ENCODE measurements around the gene MICAL2.

Gene MICAL2

GRCh38 chr11:12215181-12215593 lies 104.8 kb downstream of the MICAL2 start:
- H3K27ac ChIP-seq (ENCODE audit: low read depth, low read length, severe bottlenecking), result no peak overlapping the region
- no peak overlapping the region for H3K4me3 ChIP-seq (ENCODE audit: extremely low read depth, insufficient read depth, low read length, poor library complexity, severe bottlenecking)
- WGBS, 2 experiments (ENCODE audit: insufficient coverage in 2 of 2), result 83 to 95% methylated on average over 7 to 9 of the region's 9 CpGs
- peaks cover 95% of the 10 kb centered on the region for H3K36me3 ChIP-seq (ENCODE audit: control insufficient read depth, insufficient read depth, low read length)
- no peaks in the 10 kb centered on the region for H3K9me3 ChIP-seq (ENCODE audit: control insufficient read depth, low read length)
- H3K4me1 ChIP-seq (ENCODE audit: control insufficient read depth, insufficient read depth, low read length, poor library complexity, severe bottlenecking), result peaks cover 33% of the 10 kb centered on the region

GRCh38 chr11:12216041-12216451 lies 105.7 kb downstream of the MICAL2 start:
- Histone ChIP-seq H3K36me3 (ENCODE audit: control insufficient read depth, insufficient read depth, low read length) (peaks cover 95% of the 10 kb centered on the region), H3K4me3 (ENCODE audit: extremely low read depth, insufficient read depth, low read length, poor library complexity, severe bottlenecking) (no peak overlapping the region), H3K4me1 (ENCODE audit: control insufficient read depth, insufficient read depth, low read length, poor library complexity, severe bottlenecking) (peaks cover 33% of the 10 kb centered on the region), H3K27ac (ENCODE audit: low read depth, low read length, severe bottlenecking) (no peak overlapping the region), H3K9me3 (ENCODE audit: control insufficient read depth, low read length) (no peaks in the 10 kb centered on the region)
- 92 to 96% methylated on average over 8 to 10 of the region's 10 CpGs for WGBS, 2 experiments (ENCODE audit: insufficient coverage in 2 of 2)

GRCh38 chr11:12216671-12217374 lies 106.4 kb downstream of the MICAL2 start:
- H3K4me3 ChIP-seq (ENCODE audit: extremely low read depth, insufficient read depth, low read length, poor library complexity, severe bottlenecking), result no peak overlapping the region
- WGBS, 2 experiments (ENCODE audit: insufficient coverage in 2 of 2), result 87 to 95% methylated on average over 8 of the region's 10 CpGs
- no peak overlapping the region for H3K27ac ChIP-seq (ENCODE audit: low read depth, low read length, severe bottlenecking)
- H3K9me3 ChIP-seq (ENCODE audit: control insufficient read depth, low read length), result no peaks in the 10 kb centered on the region
- peaks cover 96% of the 10 kb centered on the region for H3K36me3 ChIP-seq (ENCODE audit: control insufficient read depth, insufficient read depth, low read length)
- H3K4me1 ChIP-seq (ENCODE audit: control insufficient read depth, insufficient read depth, low read length, poor library complexity, severe bottlenecking), result peaks cover 33% of the 10 kb centered on the region

- no peaks in the 10 kb centered on the region for H3K9me3 ChIP-seq (ENCODE audit: control insufficient read depth, low read length)
- no peak overlapping the region for H3K4me3 ChIP-seq (ENCODE audit: extremely low read depth, insufficient read depth, low read length, poor library complexity, severe bottlenecking)
- peaks cover 29% of the 10 kb centered on the region for H3K4me1 ChIP-seq (ENCODE audit: control insufficient read depth, insufficient read depth, low read length, poor library complexity, severe bottlenecking)
- peaks cover 96% of the 10 kb centered on the region for H3K36me3 ChIP-seq (ENCODE audit: control insufficient read depth, insufficient read depth, low read length)
- WGBS, 2 experiments (ENCODE audit: insufficient coverage in 2 of 2), result 98 to 100% methylated on average over 2 to 4 of the region's 4 CpGs
- H3K27ac ChIP-seq (ENCODE audit: low read depth, low read length, severe bottlenecking), result no peak overlapping the region
Observed at GRCh38 chr11:12217879-12218278, 107.5 kb downstream of the MICAL2 start.

- WGBS, 2 experiments (ENCODE audit: insufficient coverage in 2 of 2), result 86% methylated on average over 2 to 3 of the region's 4 CpGs
- Histone ChIP-seq H3K27ac (ENCODE audit: low read depth, low read length, severe bottlenecking) (no peak overlapping the region), H3K36me3 (ENCODE audit: control insufficient read depth, insufficient read depth, low read length) (peaks cover 97% of the 10 kb centered on the region), H3K4me1 (ENCODE audit: control insufficient read depth, insufficient read depth, low read length, poor library complexity, severe bottlenecking) (peaks cover 19% of the 10 kb centered on the region), H3K9me3 (ENCODE audit: control insufficient read depth, low read length) (no peaks in the 10 kb centered on the region), H3K4me3 (ENCODE audit: extremely low read depth, insufficient read depth, low read length, poor library complexity, severe bottlenecking) (no peak overlapping the region)
Observed at GRCh38 chr11:12218909-12219308, 108.5 kb downstream of the MICAL2 start.

- no peak overlapping the region for H3K4me3 ChIP-seq (ENCODE audit: extremely low read depth, insufficient read depth, low read length, poor library complexity, severe bottlenecking)
- no peak overlapping the region for H3K27ac ChIP-seq (ENCODE audit: low read depth, low read length, severe bottlenecking)
- WGBS, 2 experiments (ENCODE audit: insufficient coverage in 2 of 2), result 92 to 95% methylated on average over 5 of the region's 6 CpGs
- no peaks in the 10 kb centered on the region for H3K9me3 ChIP-seq (ENCODE audit: control insufficient read depth, low read length)
- H3K4me1 ChIP-seq (ENCODE audit: control insufficient read depth, insufficient read depth, low read length, poor library complexity, severe bottlenecking), result peaks cover 10% of the 10 kb centered on the region
- H3K36me3 ChIP-seq (ENCODE audit: control insufficient read depth, insufficient read depth, low read length), result peaks cover 99% of the 10 kb centered on the region
Observed at GRCh38 chr11:12219757-12220156, 109.4 kb downstream of the MICAL2 start.

- 96 to 100% methylated on average over 10 to 11 of the region's 11 CpGs for WGBS, 2 experiments (ENCODE audit: insufficient coverage in 2 of 2)
- Histone ChIP-seq H3K27ac (ENCODE audit: low read depth, low read length, severe bottlenecking) (no peak overlapping the region), H3K36me3 (ENCODE audit: control insufficient read depth, insufficient read depth, low read length) (peaks cover 99% of the 10 kb centered on the region), H3K4me1 (ENCODE audit: control insufficient read depth, insufficient read depth, low read length, poor library complexity, severe bottlenecking) (peaks cover 9% of the 10 kb centered on the region), H3K9me3 (ENCODE audit: control insufficient read depth, low read length) (no peaks in the 10 kb centered on the region), H3K4me3 (ENCODE audit: extremely low read depth, insufficient read depth, low read length, poor library complexity, severe bottlenecking) (no peak overlapping the region)
Observed at GRCh38 chr11:12220305-12220704, 109.9 kb downstream of the MICAL2 start.

- Histone ChIP-seq H3K9me3 (ENCODE audit: control insufficient read depth, low read length) (no peaks in the 10 kb centered on the region), H3K27ac (ENCODE audit: low read depth, low read length, severe bottlenecking) (no peak overlapping the region), H3K36me3 (ENCODE audit: control insufficient read depth, insufficient read depth, low read length) (peaks cover 99% of the 10 kb centered on the region), H3K4me1 (ENCODE audit: control insufficient read depth, insufficient read depth, low read length, poor library complexity, severe bottlenecking) (peaks cover 9% of the 10 kb centered on the region), H3K4me3 (ENCODE audit: extremely low read depth, insufficient read depth, low read length, poor library complexity, severe bottlenecking) (no peak overlapping the region)
- WGBS, 2 experiments (ENCODE audit: insufficient coverage in 2 of 2), result 89 to 93% methylated on average over 6 of the region's 6 CpGs
Observed at GRCh38 chr11:12221051-12221535, 110.7 kb downstream of the MICAL2 start.

GRCh38 chr11:12222055-12222792 lies 111.8 kb downstream of the MICAL2 start:
- H3K4me3 ChIP-seq (ENCODE audit: extremely low read depth, insufficient read depth, low read length, poor library complexity, severe bottlenecking), result no peak overlapping the region

GRCh38 chr11:12223771-12224536 lies 113.6 kb downstream of the MICAL2 start:
- no peak overlapping the region for H3K27ac ChIP-seq (ENCODE audit: low read depth, low read length, severe bottlenecking)
- WGBS, 2 experiments (ENCODE audit: insufficient coverage in 2 of 2), result 89 to 92% methylated on average over 6 of the region's 7 CpGs

More at GRCh38 chr11:12222055-12222792, 111.8 kb downstream of the MICAL2 start:
- Histone ChIP-seq H3K4me1 (ENCODE audit: control insufficient read depth, insufficient read depth, low read length, poor library complexity, severe bottlenecking) (peaks cover 9% of the 10 kb centered on the region), H3K9me3 (ENCODE audit: control insufficient read depth, low read length) (no peaks in the 10 kb centered on the region), H3K27ac (ENCODE audit: low read depth, low read length, severe bottlenecking) (no peak overlapping the region), H3K36me3 (ENCODE audit: control insufficient read depth, insufficient read depth, low read length) (peaks cover 96% of the 10 kb centered on the region)
- 88 to 91% methylated on average over 12 to 13 of the region's 17 CpGs for WGBS, 2 experiments (ENCODE audit: insufficient coverage in 2 of 2)

More at GRCh38 chr11:12223771-12224536, 113.6 kb downstream of the MICAL2 start:
- Histone ChIP-seq H3K9me3 (ENCODE audit: control insufficient read depth, low read length) (no peaks in the 10 kb centered on the region), H3K4me1 (ENCODE audit: control insufficient read depth, insufficient read depth, low read length, poor library complexity, severe bottlenecking) (peaks cover 3% of the 10 kb centered on the region), H3K4me3 (ENCODE audit: extremely low read depth, insufficient read depth, low read length, poor library complexity, severe bottlenecking) (no peak overlapping the region), H3K36me3 (ENCODE audit: control insufficient read depth, insufficient read depth, low read length) (peaks cover 97% of the 10 kb centered on the region)
